NK-92 (cell line): ENCODE measurements around the gene PSG4.
"Not testable (repeated sequence)": the region's sequence is repeated elsewhere in the genome, so short reads cannot be mapped to it uniquely, and the experiment has no call there.

Source experiments
- DNase-seq: peaks from one replicate; lab custom pipeline; 2025; ENCODE audit not compliant: unreplicated experiment; lab: John Stamatoyannopoulos, UW

PSG4 gene

DNA sequence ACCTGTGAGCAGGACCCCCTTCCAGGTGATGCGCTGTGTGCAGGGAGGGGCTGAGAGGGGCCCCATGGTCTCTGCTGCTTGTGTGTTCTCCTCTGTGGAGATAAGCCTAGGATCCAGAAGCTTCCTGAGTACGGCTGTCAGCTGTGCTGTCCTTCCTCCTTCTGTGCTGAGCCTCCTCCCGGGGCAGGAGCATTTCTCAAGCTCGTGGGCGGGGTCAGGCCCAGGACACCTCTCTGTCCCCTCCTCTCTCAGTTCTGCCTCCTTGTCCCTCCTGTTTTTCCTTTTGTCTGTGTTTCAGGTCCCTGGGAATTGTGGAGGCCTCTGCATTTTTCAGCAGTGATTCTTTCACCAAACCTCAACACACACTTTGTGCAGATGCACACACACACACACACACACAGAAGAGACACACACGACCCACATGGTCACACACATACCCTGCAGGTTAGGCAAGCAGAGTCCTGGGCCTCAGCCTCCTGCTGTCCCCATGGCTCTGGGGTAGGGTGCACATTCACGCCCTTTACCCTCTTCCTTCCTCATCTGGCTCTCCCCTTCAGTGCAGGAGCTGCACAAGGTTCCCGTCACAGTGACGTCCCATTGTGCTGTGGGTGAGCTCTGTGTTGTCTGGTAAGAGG, at the start of gene PSG4:
Gene PSG4, minus strand, starts transcription at position 168 of the 635 bp plus-strand sequence. Its CDS starts 102 bp downstream, at position 66.
- not testable (repeated sequence) for DNase-seq

DNA sequence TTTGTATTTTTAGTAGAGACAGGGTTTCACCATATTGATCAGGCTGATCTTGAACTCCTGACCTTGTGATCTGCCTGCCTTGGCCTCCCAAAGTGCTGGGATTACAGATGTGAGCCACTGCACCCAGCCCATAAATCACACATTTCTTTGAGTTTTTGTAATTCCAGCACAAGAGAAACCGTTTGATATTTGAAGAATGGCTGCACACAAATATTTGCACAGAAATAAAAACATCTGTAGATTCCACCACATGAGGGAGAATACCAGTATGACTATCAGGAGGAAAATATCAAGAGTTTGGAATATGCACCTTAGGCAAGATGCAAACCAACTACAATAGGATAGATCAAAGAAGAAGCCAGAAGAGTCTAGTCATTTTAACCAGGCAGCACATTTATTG, 46.0 kb upstream of the PSG4 start:
- DNase-seq, result not testable (repeated sequence)

DNA sequence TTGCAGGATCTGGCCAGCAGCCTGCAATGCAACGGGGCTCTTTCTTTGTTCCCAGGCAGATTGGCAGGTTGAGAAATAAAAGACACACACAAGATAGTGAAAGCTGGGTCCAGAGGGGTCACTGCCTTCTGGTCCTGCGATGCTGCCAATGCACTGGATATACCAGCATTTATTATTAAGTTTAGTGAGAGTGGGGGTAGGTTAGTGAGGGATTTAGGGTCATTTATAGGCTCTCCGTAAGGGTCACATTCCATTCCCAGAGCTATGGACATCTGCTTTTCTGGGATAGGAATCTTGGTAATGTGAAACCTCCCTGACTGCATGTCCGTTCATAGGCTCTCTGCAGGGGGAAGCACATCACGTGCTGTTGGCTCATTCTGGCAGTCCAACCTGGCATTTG, 44.9 kb upstream of the PSG4 start:
- not testable (repeated sequence) for DNase-seq

DNA sequence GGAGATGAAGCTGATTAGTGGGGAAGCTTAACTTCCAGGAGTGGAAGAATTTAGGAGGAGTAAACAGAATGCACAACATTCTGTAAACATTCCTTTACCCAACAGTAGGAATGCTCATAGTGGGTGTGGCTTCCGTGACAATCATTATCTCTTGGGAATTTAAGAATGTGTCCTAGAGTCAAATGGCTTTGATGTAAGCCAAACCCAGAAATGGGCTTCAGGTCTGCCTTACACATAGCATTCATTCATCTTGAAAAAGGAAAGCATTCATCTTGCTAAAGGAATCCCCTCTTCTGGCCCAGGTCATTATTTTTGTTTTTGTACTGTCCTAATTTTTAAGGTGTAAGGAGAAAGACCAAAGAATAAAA, 43.2 kb upstream of the PSG4 start:
- DNase-seq, result not testable (repeated sequence)

DNA sequence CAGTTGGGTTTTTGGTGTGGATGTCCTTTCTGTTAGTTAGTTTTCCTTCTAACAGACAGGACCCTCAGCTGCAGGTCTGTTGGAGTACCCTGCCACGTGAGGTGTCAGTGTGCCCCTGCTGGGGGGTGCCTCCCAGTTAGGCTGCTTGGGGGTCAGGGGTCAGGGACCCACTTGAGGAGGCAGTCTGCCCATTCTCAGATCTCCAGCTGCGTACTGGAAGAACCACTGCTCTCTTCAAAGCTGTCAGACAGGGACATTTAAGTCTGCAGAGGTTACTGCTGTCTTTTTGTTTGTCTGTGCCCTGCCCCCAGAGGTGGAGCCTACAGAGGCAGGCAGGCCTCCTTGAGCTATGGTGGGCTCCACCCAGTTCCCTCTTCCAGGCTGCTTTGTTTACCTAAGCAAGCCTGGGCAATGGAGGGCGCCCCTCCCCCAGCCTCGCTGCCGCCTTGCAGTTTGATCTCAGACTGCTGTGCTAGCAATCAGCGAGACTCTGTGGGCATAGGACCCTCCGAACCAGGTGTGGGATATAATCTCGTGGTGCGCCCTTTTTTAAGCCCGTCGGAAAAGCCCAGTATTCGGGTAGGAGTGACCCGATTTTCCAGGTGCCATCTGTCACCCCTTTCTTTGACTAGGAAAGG, 41.9 kb upstream of the PSG4 start:
- DNase-seq, result not testable (repeated sequence)

DNA sequence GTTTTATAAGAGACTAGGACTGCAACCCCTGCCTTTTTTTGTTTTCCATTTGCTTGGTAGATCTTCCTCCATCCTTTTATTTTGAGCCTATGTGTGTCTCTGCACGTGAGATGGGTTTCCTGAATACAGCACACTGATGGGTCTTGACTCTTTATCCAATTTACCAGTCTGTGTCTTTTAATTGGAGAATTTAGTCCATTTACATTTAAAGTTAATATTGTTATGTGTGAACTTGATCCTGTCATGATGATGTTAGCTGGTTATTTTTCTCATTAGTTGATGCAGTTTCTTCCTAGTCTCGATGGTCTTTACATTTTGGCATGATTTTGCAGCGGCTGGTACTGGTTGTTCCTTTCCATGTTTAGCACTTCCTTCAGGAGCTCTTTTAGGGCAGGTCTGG, 40.4 kb upstream of the PSG4 start:
- not testable (repeated sequence) for DNase-seq

DNA sequence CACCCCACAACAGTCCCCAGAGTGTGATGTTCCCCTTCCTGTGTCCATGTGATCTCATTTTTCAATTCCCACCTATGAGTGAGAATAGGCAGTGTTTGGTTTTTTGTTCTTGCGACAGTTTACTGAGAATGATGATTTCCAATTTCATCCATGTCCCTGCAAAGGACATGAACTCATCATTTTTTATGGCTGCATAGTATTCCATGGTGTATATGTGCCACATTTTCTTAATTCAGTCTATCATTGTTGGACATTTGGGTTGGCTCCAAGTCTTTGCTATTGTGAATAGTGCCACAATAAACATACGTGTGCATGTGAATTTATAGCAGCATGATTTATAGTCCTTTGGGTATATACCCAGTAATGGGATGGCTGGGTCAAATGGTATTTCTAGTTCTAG, 36.8 kb upstream of the PSG4 start:
- not testable (repeated sequence) for DNase-seq

DNA sequence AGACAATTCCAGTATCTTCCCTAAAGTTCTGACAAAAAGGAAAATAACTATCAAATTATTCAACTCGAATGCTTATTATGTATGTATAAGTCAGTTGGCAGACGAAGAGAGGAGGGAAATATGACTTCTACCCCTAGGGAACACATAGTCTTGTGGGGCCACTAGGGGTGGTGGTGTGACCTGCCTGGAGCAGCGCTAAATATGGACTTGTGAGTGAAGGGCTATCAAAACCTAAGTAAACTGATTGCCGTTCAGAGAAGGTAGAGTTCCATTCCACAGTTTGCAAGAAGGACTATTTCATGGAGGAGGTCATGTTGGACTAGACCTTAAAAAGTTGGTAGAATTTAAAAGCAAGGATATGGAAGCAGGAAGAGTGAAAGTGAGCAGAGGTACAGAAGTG, 32.8 kb upstream of the PSG4 start:
- DNase-seq, result not testable (repeated sequence)

DNA sequence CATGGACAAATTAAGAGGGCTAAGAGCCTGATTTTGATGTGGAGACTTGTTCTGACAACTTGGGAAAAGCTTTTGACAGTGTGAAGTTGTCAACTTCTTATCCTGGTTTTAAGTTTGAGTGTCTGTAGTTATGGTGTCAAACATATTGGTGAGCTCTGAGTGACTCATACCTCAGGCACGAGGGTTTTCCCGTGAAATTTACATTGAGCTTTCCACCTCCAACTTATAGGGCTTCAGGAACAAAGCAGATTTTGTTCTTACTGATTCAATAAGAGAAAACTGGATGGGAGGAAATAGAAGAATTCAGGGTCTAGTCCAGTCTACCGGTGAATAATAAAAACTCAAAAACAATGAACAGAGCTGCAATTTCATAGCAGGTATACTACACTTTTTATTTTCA, 30.2 kb upstream of the PSG4 start:
- not testable (repeated sequence) for DNase-seq

DNA sequence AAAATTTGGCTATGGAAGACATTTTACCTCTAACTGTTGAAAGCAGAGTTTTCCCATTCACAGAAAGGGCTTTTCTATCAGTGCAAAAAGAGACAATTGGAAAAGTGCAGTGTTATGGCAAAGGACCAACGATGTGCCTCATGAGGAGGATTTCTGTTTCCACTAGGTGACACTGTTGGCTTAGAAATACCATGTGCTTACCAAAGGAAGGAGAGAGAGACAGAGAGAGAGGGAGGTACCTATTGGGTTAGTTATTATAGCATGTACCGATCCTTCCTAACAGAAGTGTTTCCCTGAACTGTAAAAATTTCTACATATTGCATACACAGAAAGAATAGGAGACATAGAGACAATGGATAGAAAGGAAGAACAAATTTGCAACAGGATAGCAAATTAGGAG, 23.9 kb upstream of the PSG4 start:
- no peak for DNase-seq

DNA sequence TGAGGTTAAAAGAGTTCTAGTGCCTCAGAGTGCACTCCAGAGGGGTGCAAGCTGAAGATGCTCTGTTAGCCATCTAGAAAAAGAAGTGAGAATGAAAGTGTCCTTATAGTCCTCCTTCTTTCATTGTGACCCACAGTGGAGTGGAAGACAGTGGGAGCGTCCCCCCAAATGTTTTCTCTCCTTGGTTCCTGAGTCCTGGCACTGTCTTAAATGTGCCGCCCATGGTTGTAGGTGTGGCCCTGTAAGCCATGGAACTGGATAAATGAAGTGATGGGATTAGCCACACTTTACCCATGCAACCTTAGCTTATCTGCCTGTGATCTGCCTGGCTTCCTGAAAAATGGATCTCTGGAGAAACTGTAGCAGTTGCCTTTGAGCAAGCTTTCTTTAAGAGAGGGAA, 23.3 kb upstream of the PSG4 start:
- DNase-seq, result not testable (repeated sequence)

DNA sequence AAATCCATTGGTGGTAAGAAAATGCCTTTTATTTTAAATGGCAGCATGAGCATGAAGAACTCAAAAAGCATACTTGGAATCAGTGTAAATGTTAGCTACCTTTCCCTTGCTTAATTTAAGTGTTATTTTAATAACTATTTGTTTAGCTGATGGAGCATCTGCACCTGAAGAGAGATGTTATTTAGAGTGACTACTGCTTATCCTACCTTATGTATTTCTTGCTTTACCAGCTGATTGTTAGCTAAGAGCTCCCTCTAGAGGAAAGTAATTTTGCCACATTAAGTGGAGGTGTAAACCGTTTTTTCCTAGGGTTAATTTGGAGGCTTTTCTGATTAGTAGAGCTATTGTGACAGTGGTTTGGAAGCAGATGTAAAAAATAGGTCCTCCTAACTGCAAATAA, 21.5 kb upstream of the PSG4 start:
- not testable (repeated sequence) for DNase-seq

DNA sequence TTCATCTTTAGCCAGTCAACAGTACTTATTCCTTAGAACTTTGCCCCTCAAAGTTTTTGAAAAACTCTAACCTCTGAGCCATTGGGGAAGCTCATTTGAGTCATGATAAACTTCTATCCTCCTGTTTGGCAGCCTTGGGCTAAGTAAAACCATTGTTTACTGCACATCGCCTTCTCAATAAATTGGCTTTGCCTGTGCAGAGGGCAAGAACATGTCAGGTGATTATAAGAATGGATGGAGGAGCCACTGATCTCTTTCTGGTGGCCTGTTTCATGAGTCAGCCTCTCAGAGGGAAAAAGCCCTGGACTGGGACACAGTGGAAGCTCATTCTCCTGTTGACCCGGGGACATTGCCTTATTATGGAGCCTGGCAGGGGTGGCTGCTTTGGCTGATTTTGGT, 19.4 kb upstream of the PSG4 start:
- no peak for DNase-seq

DNA sequence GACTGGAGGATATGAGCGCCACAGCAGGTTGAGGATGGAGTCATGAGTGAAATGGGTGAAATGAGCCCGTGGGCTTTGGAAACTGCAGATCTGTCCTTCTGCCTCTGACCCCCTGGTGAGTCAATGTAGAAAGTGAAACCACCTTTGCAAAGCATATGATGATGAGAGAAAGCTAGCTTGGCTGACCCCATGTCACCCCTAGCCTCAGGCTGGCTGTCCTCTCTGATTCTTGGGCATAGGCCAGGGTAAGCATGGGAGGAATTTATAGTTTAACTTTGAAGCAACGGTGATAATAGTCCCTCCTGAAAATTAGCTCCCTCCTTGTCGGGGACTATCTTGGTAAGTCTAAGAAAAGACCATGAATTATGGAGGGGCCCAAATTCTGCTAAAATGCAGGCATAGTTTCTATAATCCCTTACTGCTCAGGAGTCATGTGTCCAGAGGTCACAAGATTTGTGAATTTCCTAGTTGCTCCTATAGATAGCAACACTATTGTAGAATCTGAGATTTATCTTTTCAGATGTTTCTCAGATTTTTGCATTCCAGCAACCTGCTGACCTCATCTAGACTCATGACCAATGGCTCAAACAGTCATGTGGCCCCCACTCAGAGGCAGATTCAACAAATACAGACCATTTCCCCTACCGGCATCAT, 18.9 kb upstream of the PSG4 start:
- DNase-seq, result not testable (repeated sequence)

DNA sequence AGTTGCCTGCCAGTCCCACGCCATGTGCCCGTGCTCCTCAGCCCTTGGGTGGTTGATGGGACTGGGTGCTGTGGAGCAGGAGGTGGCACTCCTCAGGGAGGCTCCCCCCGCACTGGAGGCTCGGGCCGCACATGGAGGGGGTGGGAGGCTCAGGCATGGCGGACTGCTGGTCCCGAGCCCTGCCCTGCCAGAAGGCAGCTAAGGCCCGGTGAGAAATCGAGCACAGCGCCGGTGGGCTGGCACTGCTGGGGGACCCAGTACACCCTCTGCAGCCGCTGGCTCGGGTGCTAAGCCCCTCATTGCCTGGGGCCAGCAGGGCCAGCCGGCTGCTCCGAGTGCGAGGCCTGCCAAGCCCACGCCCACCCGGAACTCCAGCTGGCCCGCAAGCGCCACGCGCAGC, 16.5 kb upstream of the PSG4 start:
- DNase-seq, result not testable (repeated sequence)

DNA sequence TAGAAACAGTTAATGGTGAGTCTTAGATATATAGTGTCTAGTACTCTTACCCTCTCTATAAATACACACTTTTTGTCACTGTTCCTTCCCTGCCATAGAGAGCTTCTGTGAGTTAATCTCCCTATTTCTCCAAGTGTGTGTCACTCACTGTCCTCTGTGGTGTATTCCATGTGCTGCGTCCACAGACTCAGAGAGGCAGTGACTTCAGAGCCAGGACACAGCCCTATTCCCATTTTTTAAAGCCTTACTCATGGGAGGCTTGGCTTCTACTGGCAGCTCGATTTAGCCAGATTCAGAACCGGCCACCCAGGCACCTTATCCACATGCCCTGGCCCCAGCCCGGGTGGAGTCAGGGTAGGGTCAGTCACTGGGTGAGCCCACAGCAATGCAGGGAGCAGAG, 13.7 kb upstream of the PSG4 start:
- not testable (repeated sequence) for DNase-seq

DNA sequence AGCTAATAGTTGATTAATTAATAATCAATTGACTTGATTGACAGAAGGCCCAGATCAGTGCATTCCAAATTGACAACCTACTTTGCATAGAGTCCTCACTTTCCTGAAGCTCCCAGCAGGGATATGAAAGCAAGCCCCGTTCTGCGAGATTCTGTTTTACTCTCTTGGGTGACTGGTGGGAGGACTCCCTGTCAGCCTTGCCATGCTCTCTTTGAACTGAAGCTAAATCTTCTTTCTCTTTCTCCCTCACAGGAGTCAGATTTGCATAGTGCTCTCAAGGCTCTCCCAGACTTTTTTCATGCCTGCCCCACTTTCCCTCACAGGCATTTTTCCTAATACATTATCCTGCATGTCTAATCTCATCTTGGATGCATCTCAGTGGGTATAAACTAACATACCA, 10.4 kb upstream of the PSG4 start:
- DNase-seq, result not testable (repeated sequence)

DNA sequence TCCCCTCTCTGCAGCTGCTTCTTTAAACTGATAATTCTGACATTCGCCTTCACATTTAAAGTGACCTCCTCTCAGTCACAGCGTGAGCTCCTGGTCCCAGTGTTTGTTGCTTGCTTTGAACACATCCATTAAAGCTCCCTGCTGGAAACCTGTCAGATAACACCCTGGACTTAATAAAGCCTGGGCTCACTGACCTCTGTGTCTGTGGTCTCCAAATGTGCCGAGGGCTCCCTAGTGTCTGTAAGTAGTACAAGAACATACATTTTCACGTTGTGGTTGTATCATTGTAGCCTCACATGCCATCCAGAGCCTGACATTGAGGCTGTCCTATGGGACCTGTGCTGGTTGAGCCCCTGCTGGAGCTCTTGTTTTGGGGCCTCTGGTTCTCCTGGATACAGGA, 2.6 kb upstream of the PSG4 start:
- no peak for DNase-seq

DNA sequence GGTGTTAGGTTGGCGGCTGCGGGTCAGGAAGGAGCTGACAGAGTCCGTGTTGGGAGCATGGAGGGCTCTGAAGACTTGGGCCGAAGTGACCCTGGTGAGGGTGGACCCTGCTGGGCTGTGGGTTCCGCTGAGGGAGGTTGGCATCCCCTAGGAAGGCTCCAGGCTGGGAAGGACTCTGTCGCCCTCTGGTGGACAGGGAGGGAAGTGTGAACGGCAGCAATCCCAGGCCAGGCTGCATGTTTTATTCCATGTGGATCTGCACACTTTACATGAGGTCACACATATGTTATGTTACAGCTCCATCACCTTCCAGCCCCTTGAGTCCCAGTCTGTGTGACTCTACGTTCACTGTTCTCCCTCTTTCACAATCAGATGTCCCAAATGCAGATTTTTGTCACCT, 1.7 kb upstream of the PSG4 start:
- not testable (repeated sequence) for DNase-seq

DNA sequence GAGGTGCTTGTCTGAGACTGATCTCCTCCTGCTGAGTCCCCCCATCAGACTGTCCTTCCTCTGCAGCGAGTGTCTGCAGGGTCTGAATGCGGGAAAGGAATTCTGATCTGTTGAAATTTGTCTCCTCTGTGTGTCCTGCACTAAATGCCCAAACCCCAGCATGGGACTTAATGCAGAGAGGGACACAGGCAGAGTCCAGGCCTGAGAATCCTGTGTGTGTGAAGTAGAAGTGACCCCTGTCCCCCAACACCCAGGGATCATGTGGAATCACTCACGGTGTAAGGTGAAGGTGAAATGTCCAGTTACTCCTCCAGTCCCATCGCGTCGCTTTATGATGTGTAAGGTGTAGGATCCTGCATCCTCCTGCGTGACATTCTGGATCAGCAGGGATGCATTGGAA, 1.8 kb downstream of the PSG4 start:
- not testable (repeated sequence) for DNase-seq

DNA sequence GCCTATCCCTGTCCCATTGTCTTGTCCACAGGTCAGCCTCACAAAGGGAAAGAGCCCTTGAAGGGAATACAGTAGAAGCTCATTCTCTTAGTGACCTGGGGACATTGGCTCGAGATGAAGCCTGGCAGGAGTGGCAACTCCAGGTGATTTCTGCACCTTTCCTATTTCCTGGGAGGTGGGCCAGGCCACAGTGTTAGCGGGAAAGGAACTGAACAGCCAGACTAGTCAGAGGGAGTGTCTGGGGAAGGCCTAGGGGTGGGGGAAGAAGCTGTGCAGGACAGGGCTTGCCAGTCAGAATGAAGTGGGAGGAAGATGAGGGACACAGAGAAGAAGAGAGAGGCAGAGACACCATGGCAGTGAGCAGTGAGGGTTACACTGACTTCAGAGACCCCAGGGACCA, 3.5 kb downstream of the PSG4 start:
- DNase-seq, result not testable (repeated sequence)

DNA sequence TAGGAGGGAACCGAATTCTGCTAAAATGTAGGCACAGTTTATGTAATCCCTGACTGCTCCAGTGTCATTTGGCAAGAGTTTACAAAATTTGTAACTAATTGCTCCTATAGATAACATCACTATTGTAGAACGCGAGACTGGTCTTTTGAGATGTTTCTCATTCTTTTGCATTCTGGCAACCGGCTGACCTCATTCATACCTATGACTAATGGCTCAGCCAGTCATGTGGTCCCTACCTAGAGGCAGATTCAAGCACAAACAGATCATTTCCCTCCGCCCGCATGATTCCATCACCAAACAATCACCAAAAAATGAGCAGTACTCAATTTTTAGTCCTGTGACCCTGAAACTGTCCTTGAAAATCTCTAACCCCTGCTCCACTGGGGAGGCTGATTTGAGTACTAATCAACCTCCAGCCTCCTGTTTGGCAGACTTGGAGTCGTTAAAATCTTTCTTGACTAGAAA, 4.1 kb downstream of the PSG4 start:
- DNase-seq, result not testable (repeated sequence)
